ENCODE data around the gene TTLL8. TPM values are rescaled to one million over a fixed set of nuclear protein-coding genes. Genes with fewer than 3 reads are reported as not detected.

The TTLL8 gene
- total RNA-seq, 1 donor from 2014 or later = not detected

DNA sequence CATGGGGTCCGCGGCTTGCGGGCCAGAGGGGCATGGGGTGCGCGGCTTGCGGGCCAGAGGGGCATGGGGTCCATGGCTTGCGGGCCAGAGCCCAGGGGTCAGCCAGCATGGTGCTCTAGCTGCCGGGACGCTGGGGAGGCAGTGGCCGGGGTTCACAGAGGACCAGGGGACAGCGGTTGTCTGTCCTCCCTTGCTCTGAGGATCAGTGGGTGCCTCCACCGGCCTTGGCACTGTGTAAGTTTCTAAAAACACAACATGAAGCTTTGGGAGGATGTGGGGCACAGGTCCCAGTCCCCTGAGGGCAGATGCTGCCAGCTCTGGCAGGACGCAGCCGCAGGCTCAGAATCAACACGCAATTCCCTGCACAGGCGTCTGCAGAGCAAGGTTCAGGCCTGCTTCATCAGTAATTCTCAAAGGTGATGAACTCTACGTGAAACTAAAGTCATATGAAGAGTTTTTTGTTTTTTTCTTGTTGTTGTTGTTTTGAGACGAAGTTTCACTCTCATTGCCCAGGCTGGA lies 24.2 kb upstream of the TTLL8 start:
- Histone ChIP-seq H3K27me3 (ENCODE audit: low read depth) (peaks cover 16% of the 10 kb centered on the region), H3K36me3 (no peaks in the 10 kb centered on the region), H3K9me3 (replicated peaks) (no peaks in the 10 kb centered on the region), H3K4me3 (no peak overlapping the region), H3K4me1 (no peaks in the 10 kb centered on the region), H3K27ac (replicated peaks) (no peak overlapping the region)
- intact Hi-C loops (cut with micrococcal nuclease) = no loop called here
- TF ChIP-seq, protein P1, sequence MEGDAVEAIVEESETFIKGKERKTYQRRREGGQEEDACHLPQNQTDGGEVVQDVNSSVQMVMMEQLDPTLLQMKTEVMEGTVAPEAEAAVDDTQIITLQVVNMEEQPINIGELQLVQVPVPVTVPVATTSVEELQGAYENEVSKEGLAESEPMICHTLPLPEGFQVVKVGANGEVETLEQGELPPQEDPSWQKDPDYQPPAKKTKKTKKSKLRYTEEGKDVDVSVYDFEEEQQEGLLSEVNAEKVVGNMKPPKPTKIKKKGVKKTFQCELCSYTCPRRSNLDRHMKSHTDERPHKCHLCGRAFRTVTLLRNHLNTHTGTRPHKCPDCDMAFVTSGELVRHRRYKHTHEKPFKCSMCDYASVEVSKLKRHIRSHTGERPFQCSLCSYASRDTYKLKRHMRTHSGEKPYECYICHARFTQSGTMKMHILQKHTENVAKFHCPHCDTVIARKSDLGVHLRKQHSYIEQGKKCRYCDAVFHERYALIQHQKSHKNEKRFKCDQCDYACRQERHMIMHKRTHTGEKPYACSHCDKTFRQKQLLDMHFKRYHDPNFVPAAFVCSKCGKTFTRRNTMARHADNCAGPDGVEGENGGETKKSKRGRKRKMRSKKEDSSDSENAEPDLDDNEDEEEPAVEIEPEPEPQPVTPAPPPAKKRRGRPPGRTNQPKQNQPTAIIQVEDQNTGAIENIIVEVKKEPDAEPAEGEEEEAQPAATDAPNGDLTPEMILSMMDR (IDR thresholded peaks at IDR 0.05; ENCODE audit: borderline replicate concordance) = no peak
- no peak for DNase-seq

DNA sequence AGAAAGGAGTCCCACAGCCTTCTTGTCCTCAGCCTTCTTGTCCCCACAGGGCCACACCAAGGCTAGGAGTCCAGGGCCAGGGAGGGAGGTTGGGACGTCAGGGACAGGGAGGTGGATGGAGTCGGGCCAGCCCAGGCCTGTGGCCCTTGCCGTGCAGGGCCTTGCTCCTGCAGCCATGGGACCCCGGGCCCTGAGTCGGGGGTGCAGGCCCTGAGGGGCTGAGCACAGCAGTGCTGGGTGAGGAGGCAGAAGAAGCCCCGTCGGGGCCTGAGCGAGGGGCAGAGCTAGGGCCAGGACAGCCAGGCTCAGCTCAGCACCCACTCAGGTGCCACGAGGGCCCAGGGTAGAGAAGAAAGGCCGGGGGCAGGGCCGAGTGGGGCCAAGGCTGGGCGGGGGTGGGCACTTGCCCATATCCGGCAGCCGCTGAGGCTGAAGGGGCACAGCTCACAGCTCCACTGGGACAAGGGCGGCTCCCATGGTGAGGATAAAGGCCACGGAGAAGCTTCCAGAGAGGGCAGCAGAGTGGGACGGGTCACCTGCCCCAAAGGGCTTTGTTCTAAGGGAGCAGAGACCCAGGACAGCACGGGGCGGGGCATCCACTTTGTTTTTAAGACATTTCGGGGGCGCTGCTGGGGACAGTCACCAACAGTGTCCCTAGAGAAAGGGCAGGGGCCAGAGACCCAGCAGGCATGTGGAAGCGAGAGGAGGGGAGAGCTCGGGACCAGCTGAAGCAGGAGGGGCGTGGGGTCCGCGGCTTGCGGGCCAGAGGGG lies 23.5 kb upstream of the TTLL8 start:
- no peak for DNase-seq
- Histone ChIP-seq H3K4me3 (no peak overlapping the region), H3K27ac (replicated peaks) (no peak overlapping the region), H3K9me3 (replicated peaks) (no peaks in the 10 kb centered on the region), H3K4me1 (no peaks in the 10 kb centered on the region), H3K27me3 (ENCODE audit: low read depth) (peaks cover 16% of the 10 kb centered on the region), H3K36me3 (no peaks in the 10 kb centered on the region)
- intact Hi-C loops (cut with micrococcal nuclease) = no loop called here
- TF ChIP-seq, protein P1 (IDR thresholded peaks at IDR 0.05; ENCODE audit: borderline replicate concordance) = no peak

DNA sequence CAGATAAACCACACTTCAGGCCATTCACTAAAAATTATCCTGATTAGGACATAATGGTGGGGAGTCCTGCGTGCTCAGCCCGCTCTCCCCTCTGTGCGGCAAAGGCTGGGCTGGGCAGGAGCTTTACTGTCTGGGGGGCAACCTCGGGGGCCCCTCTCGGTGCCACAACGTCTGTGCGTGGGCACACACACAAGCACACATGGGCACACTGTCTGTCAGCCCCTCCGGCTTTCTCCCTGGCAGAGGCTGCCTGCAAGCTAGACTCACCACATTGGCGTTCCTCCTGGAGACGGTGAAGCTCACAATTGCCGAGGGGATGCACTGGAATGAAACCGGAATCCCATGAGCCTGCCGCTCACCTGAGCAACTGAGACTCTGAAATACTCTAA lies 22.0 kb upstream of the TTLL8 start:
- no peaks in the 10 kb centered on the region for H3K9me3 ChIP-seq (replicated peaks)
- TF ChIP-seq, protein P1 (IDR thresholded peaks at IDR 0.05; ENCODE audit: borderline replicate concordance) = no peak
- DNase-seq = no peak
- no peak overlapping the region for H3K27ac ChIP-seq (replicated peaks)
- intact Hi-C loops (cut with micrococcal nuclease) = no loop called here
- H3K27me3 ChIP-seq (ENCODE audit: low read depth) = peaks cover 16% of the 10 kb centered on the region
- no peaks in the 10 kb centered on the region for H3K36me3 ChIP-seq
- no peak overlapping the region for H3K4me3 ChIP-seq
- no peaks in the 10 kb centered on the region for H3K4me1 ChIP-seq

DNA sequence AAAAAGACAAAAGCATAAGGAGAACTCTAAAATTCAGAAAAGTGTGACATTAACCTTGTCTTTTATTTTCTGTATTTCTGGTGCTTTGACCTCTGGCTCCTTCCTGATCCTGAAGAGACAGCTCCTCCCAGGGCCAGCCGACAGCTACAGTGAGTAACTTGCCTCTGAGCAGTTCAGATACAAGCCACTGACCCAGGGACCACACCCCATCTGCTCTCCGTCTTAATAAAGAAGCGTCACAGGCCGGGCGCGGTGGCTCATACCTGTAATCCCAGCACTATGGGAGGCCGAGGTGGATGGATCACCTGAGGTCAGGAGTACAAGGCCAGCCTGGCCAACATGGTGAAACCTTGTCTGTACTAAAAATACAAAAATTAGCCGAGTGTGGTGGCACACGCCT lies 20.7 kb upstream of the TTLL8 start:
- DNase-seq = no peak
- H3K27ac ChIP-seq (replicated peaks) = no peak overlapping the region
- no peak overlapping the region for H3K4me3 ChIP-seq
- intact Hi-C loops (cut with micrococcal nuclease) = no loop called here
- TF ChIP-seq, protein P1 (IDR thresholded peaks at IDR 0.05; ENCODE audit: borderline replicate concordance) = no peak
- no peaks in the 10 kb centered on the region for H3K9me3 ChIP-seq (replicated peaks)
- H3K36me3 ChIP-seq = no peaks in the 10 kb centered on the region
- peaks cover 25% of the 10 kb centered on the region for H3K27me3 ChIP-seq (ENCODE audit: low read depth)
- no peaks in the 10 kb centered on the region for H3K4me1 ChIP-seq

DNA sequence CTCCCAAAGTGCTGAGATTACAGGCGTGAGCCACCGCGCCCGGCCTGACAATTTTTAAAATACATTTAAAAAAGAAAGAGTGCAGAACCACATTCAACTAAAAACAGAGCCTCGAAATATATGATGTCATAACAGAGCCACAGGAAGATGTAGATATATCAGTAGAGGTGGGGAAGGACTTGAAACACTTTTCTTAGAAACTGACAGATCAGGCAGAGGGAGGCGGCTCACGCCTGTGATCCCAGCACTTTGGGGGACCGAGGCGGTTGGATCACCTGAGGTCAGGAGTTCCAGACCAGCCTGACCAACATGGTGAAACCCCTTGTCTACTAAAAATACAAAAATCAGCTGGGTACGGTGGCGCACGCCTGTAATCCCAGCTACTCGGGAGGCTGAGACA lies 20.1 kb upstream of the TTLL8 start:
- intact Hi-C loops (cut with micrococcal nuclease) = no loop called here
- no peak for DNase-seq
- H3K4me1 ChIP-seq = no peaks in the 10 kb centered on the region
- no peaks in the 10 kb centered on the region for H3K9me3 ChIP-seq (replicated peaks)
- TF ChIP-seq, protein P1 (IDR thresholded peaks at IDR 0.05; ENCODE audit: borderline replicate concordance) = no peak
- H3K4me3 ChIP-seq = no peak overlapping the region
- peaks cover 28% of the 10 kb centered on the region for H3K27me3 ChIP-seq (ENCODE audit: low read depth)
- H3K36me3 ChIP-seq = no peaks in the 10 kb centered on the region
- no peak overlapping the region for H3K27ac ChIP-seq (replicated peaks)

Measured in left ventricle myocardium inferior (tissue), 1 donor.